ENCODE results near the gene TACSTD2.

- TF ChIP-seq CTCF (IDR thresholded peaks at IDR 0.05; ENCODE audit: insufficient read depth, low read length) (no peak), SPI1 (IDR thresholded peaks at IDR 0.05; ENCODE audit: borderline replicate concordance, low read depth) (no peak)
These were observed 37.5 kb downstream of the TACSTD2 start for GRCh38 chr1:58539553-58539952.
